Activated T-cell treated with anti-CD3 and anti-CD28 coated beads, Interleukin-2, amount 50 U/mL, for 4 hours (primary cell): ENCODE data around the gene DNAJC18. TPM values are rescaled to one million over a fixed set of nuclear protein-coding genes. Genes with fewer than 3 reads are reported as not detected.

Experiments used
- ATAC-seq, 2 donors: fragments of 200-7000 bp; cut with Tn5 transposase; one replicate each; pipeline ENCODE4 v1.10.0; 2021
- DNase-seq: peaks from one replicate; pipeline ENCODE4 v3.0.0-alpha.2; 2020
- H3K27me3 Mint-ChIP-seq: one replicate; pipeline ENCODE4 v1.8.0; 2021; ENCODE audit warnings: low read depth, mixed read lengths
- H3K36me3 Mint-ChIP-seq: one replicate; pipeline ENCODE4 v1.8.0; 2022; ENCODE audit warnings: mixed read lengths; ENCODE audit not compliant: insufficient read depth
- H3K4me1 Mint-ChIP-seq: one replicate; pipeline ENCODE4 v1.8.0; 2021; ENCODE audit warnings: low read depth, mixed read lengths
- H3K4me3 Mint-ChIP-seq: one replicate; pipeline ENCODE4 v1.8.0; 2021; ENCODE audit warnings: mild to moderate bottlenecking, moderate library complexity, mixed read lengths
- H3K9me3 Mint-ChIP-seq: one replicate; pipeline ENCODE4 v1.8.0; 2021; ENCODE audit warnings: mixed read lengths
- total RNA-seq, 3 donors: library from RNA; stranded (reverse); gene quantifications; one replicate each; pipeline ENCODE4 v1.2.1, GENCODE V29; 2021

The DNAJC18 gene
- total RNA-seq, 3 donors from 2014 or later, result 22.7 to 32.8 (median 26.2) TPM

- Mint-ChIP-seq H3K9me3 (no peaks in the 10 kb centered on the region), H3K4me1 (peaks cover 80% of the 10 kb centered on the region), H3K4me3 (no peak overlapping the region), H3K27me3 (no peaks in the 10 kb centered on the region), H3K36me3 (peaks cover 7% of the 10 kb centered on the region)
- ATAC-seq (no peak), DNase-seq (no peak)
These were observed 33.8 kb upstream of the DNAJC18 start for GRCh38 chr5:139473105-139473504.

GRCh38 chr5:139472386-139473030 is 33.2 kb upstream of the DNAJC18 start:
- Mint-ChIP-seq H3K4me1 (peaks cover 80% of the 10 kb centered on the region), H3K36me3 (peaks cover 7% of the 10 kb centered on the region), H3K9me3 (no peaks in the 10 kb centered on the region), H3K4me3 (peak overlapping the region; percentile 65), H3K27me3 (no peaks in the 10 kb centered on the region)
- DNase-seq (no peak), ATAC-seq (no peak)

- peaks cover 7% of the 10 kb centered on the region for H3K36me3 Mint-ChIP-seq
- H3K27me3 Mint-ChIP-seq, result no peaks in the 10 kb centered on the region
These were observed 31.5 kb upstream of the DNAJC18 start, which contains the start of gene SMIM33 for GRCh38 chr5:139470821-139471300. SMIM33 (plus strand) TSS chr5:139471004; CDS start chr5:139471122, 118 bp downstream.

GRCh38 chr5:139468421-139468931 is 29.2 kb upstream of the DNAJC18 start:
- DNase-seq (no peak), ATAC-seq (no peak)
- no peaks in the 10 kb centered on the region for H3K36me3 Mint-ChIP-seq
- H3K27me3 Mint-ChIP-seq, result no peaks in the 10 kb centered on the region
- peak overlapping the region; percentile 6 for H3K4me3 Mint-ChIP-seq
- peaks cover 49% of the 10 kb centered on the region for H3K4me1 Mint-ChIP-seq
- H3K9me3 Mint-ChIP-seq, result no peaks in the 10 kb centered on the region

More at GRCh38 chr5:139470821-139471300, 31.5 kb upstream of the DNAJC18 start, which contains the start of gene SMIM33:
- DNase-seq, result no peak
- Mint-ChIP-seq H3K4me1 (peaks cover 71% of the 10 kb centered on the region), H3K4me3 (peak within 1 kb of the TSS; percentile 78), H3K9me3 (no peaks in the 10 kb centered on the region)
- ATAC-seq, result peak; percentile 64 to 66

- ATAC-seq (no peak), DNase-seq (no peak)
- peaks cover 32% of the 10 kb centered on the region for H3K4me1 Mint-ChIP-seq
- H3K27me3 Mint-ChIP-seq, result no peaks in the 10 kb centered on the region
- H3K9me3 Mint-ChIP-seq, result no peaks in the 10 kb centered on the region
- H3K36me3 Mint-ChIP-seq, result no peaks in the 10 kb centered on the region
- no peak within 1 kb of the TSS for H3K4me3 Mint-ChIP-seq
These were observed 23.4 kb upstream of the DNAJC18 start, which contains the start of gene ECSCR for GRCh38 chr5:139462586-139463276. ECSCR (minus strand) TSS chr5:139462743; CDS start chr5:139462670, 73 bp downstream.

- peaks cover 40% of the 10 kb centered on the region for H3K4me1 Mint-ChIP-seq
- DNase-seq (no peak), ATAC-seq (no peak)
- H3K36me3 Mint-ChIP-seq, result no peaks in the 10 kb centered on the region
- H3K27me3 Mint-ChIP-seq, result no peaks in the 10 kb centered on the region
- H3K4me3 Mint-ChIP-seq, result no peak overlapping the region
- H3K9me3 Mint-ChIP-seq, result no peaks in the 10 kb centered on the region
These were observed 22.4 kb upstream of the DNAJC18 start for GRCh38 chr5:139461698-139462097.

GRCh38 chr5:139461176-139461575 is 21.9 kb upstream of the DNAJC18 start:
- Mint-ChIP-seq H3K4me3 (no peak overlapping the region), H3K9me3 (no peaks in the 10 kb centered on the region), H3K36me3 (no peaks in the 10 kb centered on the region), H3K27me3 (no peaks in the 10 kb centered on the region), H3K4me1 (peaks cover 46% of the 10 kb centered on the region)
- ATAC-seq (no peak), DNase-seq (no peak)

GRCh38 chr5:139460455-139460854 is 21.1 kb upstream of the DNAJC18 start:
- Mint-ChIP-seq H3K9me3 (no peaks in the 10 kb centered on the region), H3K27me3 (no peaks in the 10 kb centered on the region), H3K36me3 (no peaks in the 10 kb centered on the region), H3K4me1 (peaks cover 47% of the 10 kb centered on the region), H3K4me3 (no peak overlapping the region)
- DNase-seq (no peak), ATAC-seq (no peak)

- H3K4me1 Mint-ChIP-seq, result peaks cover 53% of the 10 kb centered on the region
- DNase-seq, result peak; percentile 27
- H3K4me3 Mint-ChIP-seq, result peak overlapping the region; percentile 51
- H3K9me3 Mint-ChIP-seq, result no peaks in the 10 kb centered on the region
- H3K27me3 Mint-ChIP-seq, result no peaks in the 10 kb centered on the region
- peak; percentile 37 to 50 for ATAC-seq
- no peaks in the 10 kb centered on the region for H3K36me3 Mint-ChIP-seq
These were observed 20.2 kb upstream of the DNAJC18 start for GRCh38 chr5:139459451-139459934.

- Mint-ChIP-seq H3K27me3 (no peaks in the 10 kb centered on the region), H3K9me3 (no peaks in the 10 kb centered on the region), H3K4me3 (peak overlapping the region; percentile 54), H3K4me1 (peaks cover 58% of the 10 kb centered on the region), H3K36me3 (no peaks in the 10 kb centered on the region)
- DNase-seq (peak; percentile 71), ATAC-seq (peak; percentile 97)
These were observed 19.5 kb upstream of the DNAJC18 start for GRCh38 chr5:139458580-139459407.

- Mint-ChIP-seq H3K4me3 (no peak overlapping the region), H3K27me3 (no peaks in the 10 kb centered on the region), H3K36me3 (no peaks in the 10 kb centered on the region), H3K9me3 (no peaks in the 10 kb centered on the region), H3K4me1 (peaks cover 58% of the 10 kb centered on the region)
- DNase-seq (no peak), ATAC-seq (no peak)
These were observed 18.5 kb upstream of the DNAJC18 start for GRCh38 chr5:139457653-139458306.

- ATAC-seq (no peak), DNase-seq (no peak)
- peaks cover 58% of the 10 kb centered on the region for H3K4me1 Mint-ChIP-seq
- H3K4me3 Mint-ChIP-seq, result no peak overlapping the region
- H3K36me3 Mint-ChIP-seq, result no peaks in the 10 kb centered on the region
- H3K27me3 Mint-ChIP-seq, result no peaks in the 10 kb centered on the region
- no peaks in the 10 kb centered on the region for H3K9me3 Mint-ChIP-seq
These were observed 17.9 kb upstream of the DNAJC18 start for GRCh38 chr5:139457241-139457640.

- Mint-ChIP-seq H3K36me3 (no peaks in the 10 kb centered on the region), H3K4me1 (peaks cover 58% of the 10 kb centered on the region), H3K27me3 (no peaks in the 10 kb centered on the region), H3K4me3 (no peak overlapping the region), H3K9me3 (no peaks in the 10 kb centered on the region)
- DNase-seq (no peak), ATAC-seq (no peak)
These were observed 17.5 kb upstream of the DNAJC18 start for GRCh38 chr5:139456776-139457175.
